Renal cortex interstitium (tissue), 11 donors: Measurements from ENCODE around the gene UBE2U. TPM values are rescaled to one million over a fixed set of nuclear protein-coding genes. Genes with fewer than 3 reads are reported as not detected.
A peak's percentile ranks its signal among the peaks of the same experiment; 100 is the strongest.
"Not testable (repeated sequence)": the region's sequence is repeated elsewhere in the genome, so short reads cannot be mapped to it uniquely, and the experiment has no call there.

Experiments used
- DNase-seq, 11 donors: peaks; one replicate each; pipeline ENCODE4 v3.0.0-alpha.2; 2013; ENCODE audit warnings: low read depth in 9 of 11, low spot score in 4 of 11; ENCODE audit errors: extremely low read depth in 1 of 11
- polyA plus RNA-seq, 3 donors: library from polyadenylated mRNA; unstranded; fragments of 120-200 nt; gene quantifications; one replicate each; pipeline ENCODE4 v1.2.1, GENCODE V29; 2013; ENCODE audit not compliant: insufficient read length in 3 of 3

The UBE2U gene
- polyA plus RNA-seq, 3 donors = 0.42 TPM; not detected in 2

GRCh38 chr1:64186138-64186897 is 17.1 kb upstream of the UBE2U start:
- DNase-seq = no peak

DNA sequence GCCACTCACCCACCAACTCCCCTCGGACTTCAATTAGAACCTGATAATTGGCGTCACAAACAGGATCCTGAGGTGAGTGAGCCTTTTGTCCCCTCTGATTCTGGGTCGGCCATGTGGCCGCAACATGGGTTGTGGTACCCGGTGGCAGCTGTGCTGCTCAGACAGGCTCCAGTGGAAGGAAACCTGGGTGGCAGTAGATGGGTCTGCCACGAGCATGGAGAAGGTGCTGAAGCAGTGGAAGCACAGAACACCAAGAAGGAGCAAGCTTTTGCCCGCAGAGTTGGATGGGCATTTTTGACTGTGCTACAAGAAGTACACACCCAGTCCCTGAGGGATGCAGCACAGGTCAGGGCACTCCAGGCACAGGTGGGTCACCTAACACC is 16.5 kb upstream of the UBE2U start:
- DNase-seq = no peak

GRCh38 chr1:64187646-64188045 is 15.8 kb upstream of the UBE2U start:
- DNase-seq = no peak

GRCh38 chr1:64192290-64192689 is 11.1 kb upstream of the UBE2U start:
- no peak for DNase-seq

- no peak for DNase-seq
Measured at GRCh38 chr1:64194168-64195080, 9.0 kb upstream of the UBE2U start.

DNA sequence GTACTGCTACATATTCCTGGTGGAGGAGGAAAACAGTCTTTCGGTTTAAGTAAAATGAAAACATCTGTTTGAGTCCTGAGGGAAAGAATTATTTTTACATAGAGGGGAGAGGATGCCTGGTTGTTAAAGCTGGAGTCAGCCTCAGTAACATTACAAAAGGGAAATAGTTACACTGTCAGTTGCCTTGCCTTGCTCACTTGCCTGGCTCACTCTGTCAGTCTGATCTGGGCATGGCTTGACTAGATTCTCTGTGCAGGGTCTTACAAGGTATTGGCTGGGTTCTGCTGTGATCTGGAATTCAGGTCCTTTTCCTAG is 8.4 kb upstream of the UBE2U start:
- DNase-seq = no peak

- DNase-seq = no peak
Measured at GRCh38 chr1:64196074-64196870, 7.2 kb upstream of the UBE2U start.

DNA sequence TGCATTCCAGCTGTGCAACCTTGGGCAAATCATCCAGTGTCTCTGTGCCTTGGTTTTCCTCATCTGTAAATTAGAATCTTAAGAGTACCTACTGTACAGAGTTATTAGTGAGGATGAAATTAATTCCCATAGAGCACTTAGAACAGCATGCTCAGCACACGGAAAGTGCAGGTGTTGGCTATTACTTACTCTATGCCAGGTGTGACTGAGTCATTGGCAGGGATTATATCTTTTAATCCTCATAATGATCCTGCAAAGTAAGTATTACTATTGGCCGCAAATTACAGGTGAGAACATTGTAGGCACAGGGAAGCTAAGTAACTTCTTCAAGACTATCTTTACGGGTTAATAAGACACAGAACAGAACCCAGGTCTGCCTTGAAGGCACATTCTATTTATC is 6.3 kb upstream of the UBE2U start:
- DNase-seq = no peak

- no peak for DNase-seq
Measured at GRCh38 chr1:64199154-64199553, 4.3 kb upstream of the UBE2U start.

DNA sequence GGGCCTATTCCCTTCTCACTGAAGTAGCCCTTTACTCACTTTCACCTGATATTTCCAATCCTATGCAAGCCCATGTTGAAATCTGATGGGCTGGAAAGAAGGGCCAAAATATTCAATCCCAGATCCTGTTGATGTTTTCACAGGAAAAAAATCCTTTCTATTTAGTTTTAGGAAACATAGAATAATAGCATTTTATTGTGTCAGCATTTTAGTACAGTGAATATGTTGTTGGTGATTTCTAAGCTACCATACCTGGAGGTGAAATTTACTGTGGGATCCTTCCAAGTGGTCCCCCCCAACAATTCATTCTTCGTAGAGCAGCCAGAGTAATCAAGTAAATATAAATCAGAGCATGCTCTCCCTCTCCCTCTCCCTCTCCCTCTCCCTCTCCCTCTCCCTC is 3.4 kb upstream of the UBE2U start:
- no peak for DNase-seq

DNA sequence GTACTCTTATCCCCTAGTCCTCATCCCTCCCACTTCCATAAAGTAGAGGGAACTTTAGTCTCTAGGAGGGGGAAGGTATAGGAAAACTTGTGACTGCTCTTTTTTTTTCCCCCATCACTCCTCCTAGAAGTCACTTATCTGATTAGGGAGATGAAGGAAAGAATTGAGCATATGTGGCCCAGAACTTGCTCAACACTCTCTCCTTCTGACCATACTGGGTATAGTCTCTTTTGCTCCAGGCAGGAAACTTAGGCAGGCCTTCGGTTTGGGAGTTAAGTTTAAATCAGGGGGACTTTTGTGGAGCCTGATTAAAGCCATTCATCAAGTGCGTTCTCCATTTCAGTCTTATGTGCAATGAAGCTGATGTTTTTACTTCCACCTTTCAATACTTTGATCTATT is 5.8 kb downstream of the UBE2U start:
- no peak for DNase-seq

GRCh38 chr1:64212031-64212430 is 8.6 kb downstream of the UBE2U start:
- DNase-seq = no peak

DNA sequence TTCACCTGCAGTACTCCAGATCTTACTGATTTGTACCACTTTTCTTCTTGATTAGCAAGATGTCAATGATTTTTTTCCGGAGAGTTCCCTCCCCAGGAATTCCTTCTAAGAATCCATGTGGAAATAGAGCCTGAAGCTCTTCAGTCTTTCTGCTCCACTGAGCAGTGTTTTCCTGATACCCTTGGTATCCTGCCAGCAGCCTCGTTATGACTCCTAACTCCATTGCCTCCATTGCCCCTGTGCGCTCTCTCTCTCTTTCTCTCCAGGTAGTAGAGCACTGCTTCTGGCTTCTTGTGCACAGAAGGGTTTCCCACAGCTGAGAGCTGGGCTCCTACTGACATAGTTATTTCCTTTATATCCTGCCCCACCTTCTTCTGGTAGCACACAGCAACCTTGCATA is 12.2 kb downstream of the UBE2U start:
- DNase-seq = peak in 10 of 11 donors; percentile 13 to 57 (median 35)

DNA sequence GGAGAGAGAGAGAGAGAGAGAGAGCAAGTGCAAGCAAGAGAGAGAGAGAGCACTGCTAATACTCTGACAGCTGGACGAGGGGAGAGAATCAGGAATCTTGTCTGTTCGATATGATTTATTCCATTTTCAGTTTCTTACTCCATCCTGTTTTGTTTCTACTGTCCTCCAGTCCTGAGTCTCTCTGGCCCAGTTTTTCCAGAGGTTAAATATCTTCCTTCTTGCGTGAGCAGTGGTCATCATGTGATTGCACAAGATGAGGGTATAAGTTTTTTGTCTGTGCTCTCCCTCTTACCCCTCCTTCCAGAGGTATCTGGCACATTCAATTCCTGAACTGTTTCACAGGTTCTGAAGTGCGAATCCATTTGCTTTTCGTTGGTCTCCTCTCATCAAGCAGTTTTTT is 16.8 kb downstream of the UBE2U start:
- DNase-seq = no peak

- no peak for DNase-seq
Measured at GRCh38 chr1:64223329-64224151, 20.1 kb downstream of the UBE2U start.

DNA sequence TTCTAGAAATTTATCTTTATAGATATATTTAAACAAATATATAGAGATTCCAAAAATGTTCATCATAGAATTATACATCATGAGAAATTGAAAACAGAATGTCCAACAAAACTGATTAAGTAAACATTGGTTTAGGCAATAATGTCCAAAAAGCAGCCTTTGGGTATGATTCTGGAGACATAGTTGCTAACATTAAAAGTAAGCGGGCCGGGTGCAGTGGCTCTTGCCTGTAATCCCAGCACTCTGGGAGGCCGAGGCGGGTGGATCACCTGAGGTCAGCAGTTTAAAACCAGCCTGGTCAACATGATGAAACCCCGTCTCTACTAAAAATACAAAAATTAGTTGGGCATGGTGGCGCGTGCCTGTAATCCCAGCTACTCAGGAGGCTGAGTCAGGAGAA is 20.8 kb downstream of the UBE2U start:
- DNase-seq = not testable (repeated sequence)

DNA sequence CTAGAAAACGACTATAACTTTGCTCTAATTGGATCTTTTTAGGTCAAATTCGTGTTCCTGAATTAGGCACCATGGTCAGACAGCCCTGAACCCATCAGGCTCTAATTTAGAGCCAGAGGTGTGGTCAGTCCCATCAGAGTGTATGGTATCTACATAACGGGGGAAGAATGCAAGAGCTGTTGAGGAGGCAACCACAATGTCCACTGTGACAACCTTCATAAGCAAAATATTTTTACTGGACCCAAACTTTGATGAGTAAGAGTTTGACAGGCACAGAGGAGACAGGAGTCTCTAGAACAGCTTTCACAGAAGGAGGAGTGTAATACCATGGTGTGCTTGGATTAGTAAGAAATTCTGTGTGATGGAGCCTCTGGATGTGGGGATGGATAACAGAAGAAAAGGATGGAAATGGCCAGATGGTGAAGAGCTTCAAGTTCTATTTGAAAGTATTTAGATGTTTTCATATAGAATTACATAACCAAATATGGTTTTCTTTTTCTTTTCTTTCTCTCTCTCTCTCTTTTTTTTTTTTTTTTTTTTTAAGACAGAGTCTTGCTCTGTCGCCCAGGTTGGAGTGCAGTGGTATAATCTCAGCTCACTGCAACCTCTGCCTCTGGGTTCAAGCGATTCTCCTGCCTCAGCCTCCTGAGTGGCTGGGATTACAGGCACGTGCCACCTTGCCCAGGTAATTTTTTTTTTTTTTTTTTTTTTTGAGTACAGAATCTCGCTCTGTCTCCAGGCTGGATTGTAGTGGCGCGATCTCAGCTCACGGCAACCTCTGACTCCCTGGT is 24.9 kb downstream of the UBE2U start:
- no peak for DNase-seq

DNA sequence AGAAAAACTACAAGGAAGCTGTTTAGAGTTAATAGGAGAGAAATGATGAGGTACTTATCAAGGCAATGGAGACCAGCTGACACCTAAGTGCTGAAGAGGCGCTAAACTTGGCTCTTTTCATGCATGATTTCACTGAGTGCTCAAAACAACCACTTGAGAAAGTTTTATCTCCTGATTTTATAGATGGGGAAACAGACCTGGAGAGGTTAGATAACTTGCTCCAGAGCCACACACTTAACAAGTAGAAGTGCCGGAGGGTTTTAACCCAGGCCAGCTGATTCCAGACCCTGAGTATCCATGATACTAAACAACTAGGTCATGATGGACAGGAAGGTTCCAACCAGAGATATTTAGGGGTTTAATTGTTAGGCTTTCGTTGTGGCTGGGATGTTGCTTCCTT is 25.9 kb downstream of the UBE2U start:
- no peak for DNase-seq
